PC-3 (cell line): ENCODE measurements around the gene MMS19. TPM values are rescaled to one million over a fixed set of nuclear protein-coding genes. Genes with fewer than 3 reads are reported as not detected.

ENCODE experiments used
- ATAC-seq: fragments of 200-7000 bp; cut with Tn5 transposase; 2 replicates; pipeline ENCODE4 v1.9.1; 2020; ENCODE audit warnings: mild to moderate bottlenecking, moderate library complexity
- BruUV-seq: library from RNA; stranded (reverse); fragments of 400-500 nt; replicated peaks from 2 replicates; lab custom pipeline; 2021; lab: Mats Ljungman, UMichigan
- CTCF ChIA-PET: fragments of 300-600 bp; sonication (Branson Sonifier 250); formaldehyde crosslinking; loops from one replicate; lab custom pipeline; 2022; ENCODE audit warnings: antibody characterized with exemption; lab: Charles Lee
- POLR2A ChIA-PET: fragments of 300-600 bp; sonication (Branson Sonifier 250); formaldehyde crosslinking; loops from one replicate; lab custom pipeline; 2022; ENCODE audit warnings: antibody characterized with exemption; ENCODE audit not compliant: unreplicated experiment; lab: Charles Lee
- DNase-seq: peaks from one replicate; pipeline ENCODE4 v3.0.0-alpha.2; 2015
- H2AFZ ChIP-seq: fragments of 300-600 bp; sonication (generic); 2 replicates; pipeline ENCODE4 v1.6.0; 2016; ENCODE audit warnings: antibody characterized with exemption, low read length
- H3F3A ChIP-seq: fragments of 300-600 bp; sonication (generic); one replicate; pipeline ENCODE4 v1.6.0; 2017; ENCODE audit warnings: antibody characterized with exemption, low read length, control low read depth, mild to moderate bottlenecking; ENCODE audit not compliant: unreplicated experiment
- H3K27ac ChIP-seq: fragments of 300-600 bp; sonication (generic); 2 replicates; pipeline ENCODE4 v1.5.1; 2016; ENCODE audit warnings: mild to moderate bottlenecking, low read length
- H3K27me3 ChIP-seq: fragments of 300-600 bp; sonication (generic); 2 replicates; pipeline ENCODE4 v1.6.1; 2016; ENCODE audit warnings: low read length, mixed read lengths
- H3K36me3 ChIP-seq: fragments of 300-600 bp; sonication (generic); 2 replicates; pipeline ENCODE4 v1.6.1; 2016; ENCODE audit warnings: low read depth, mixed run types, low read length, mixed read lengths
- H3K4me1 ChIP-seq: fragments of 300-600 bp; sonication (generic); 2 replicates; pipeline ENCODE4 v1.5.1; 2016; ENCODE audit warnings: low read length; ENCODE audit not compliant: insufficient read depth
- H3K4me2 ChIP-seq: fragments of 300-600 bp; sonication (generic); 2 replicates; pipeline ENCODE4 v1.6.0; 2016; ENCODE audit warnings: low read length
- H3K4me3 ChIP-seq: fragments of 300-600 bp; sonication (generic); 2 replicates; pipeline ENCODE4 v1.5.1; 2016; ENCODE audit warnings: mild to moderate bottlenecking, low read length, mixed read lengths
- H3K79me2 ChIP-seq: fragments of 300-600 bp; sonication (generic); 2 replicates; pipeline ENCODE4 v1.6.1; 2017; ENCODE audit warnings: low read length, mixed read lengths
- H3K9ac ChIP-seq: fragments of 300-600 bp; sonication (generic); 2 replicates; pipeline ENCODE4 v1.6.0; 2016; ENCODE audit warnings: mild to moderate bottlenecking, low read length
- H3K9me2 ChIP-seq: fragments of 300-600 bp; sonication (generic); replicated peaks from 2 replicates; pipeline ENCODE4 v1.6.1; 2016; ENCODE audit warnings: mixed run types, low read length, mixed read lengths
- H3K9me3 ChIP-seq: fragments of 300-600 bp; sonication (generic); 2 replicates; pipeline ENCODE4 v1.6.1; 2016; ENCODE audit warnings: low read length, mixed read lengths
- H4K20me1 ChIP-seq: fragments of 300-600 bp; sonication (generic); 2 replicates; pipeline ENCODE4 v1.6.1; 2016; ENCODE audit warnings: low read length, mixed read lengths
- CTCF ChIP-seq: fragments of 300-600 bp; sonication (generic); conservative IDR thresholded peaks from 2 replicates; pipeline ENCODE4 v1.5.1; 2017; ENCODE audit warnings: antibody characterized with exemption, low read depth, mild to moderate bottlenecking, low read length
- EZH2 ChIP-seq: fragments of 300-600 bp; sonication (generic); IDR thresholded peaks from one replicate; pipeline ENCODE4 v1.6.1; 2017; ENCODE audit warnings: antibody characterized with exemption, mild to moderate bottlenecking, low read length; ENCODE audit not compliant: unreplicated experiment
- EZH2phosphoT487 ChIP-seq: fragments of 300-600 bp; sonication (generic); IDR thresholded peaks from 2 replicates; pipeline ENCODE4 v1.6.1; 2018; ENCODE audit warnings: mild to moderate bottlenecking, antibody characterized with exemption, low read length, borderline replicate concordance
- intact Hi-C: fragments of 100-400 bp; cut with micrococcal nuclease; formaldehyde crosslinking; loops from 2 replicates; pipeline ENCODE4 v1.9.0; 2023
- total RNA-seq: library from RNA; depleted of rRNA; stranded (reverse); fragments of >200 nt; gene quantifications from 2 replicates; pipeline ENCODE4 v1.2.3, GENCODE V29; 2014

MMS19 gene
- total RNA-seq, 1 experiment from 2014 or later = 78.2 TPM

- ChIA-PET CTCF (interaction anchor here (0.6 to 1.0 kb wide), 2 partner anchors 16 to 20 kb away, joined by 3 to 7 read pairs; no protein-coding TSS in a partner anchor), POLR2A (no interaction called here)
- intact Hi-C loops = no loop called here
- no peaks in the 10 kb centered on the region for H4K20me1 ChIP-seq
- no peaks in the 10 kb centered on the region; the same call in 1 of the 2 replicates for H3K36me3 ChIP-seq
- H3K9me2 ChIP-seq = no peaks in the 10 kb centered on the region
- H3K4me2 ChIP-seq = no peak overlapping the region
- H3K4me3 ChIP-seq = no peak overlapping the region
- H3K27ac ChIP-seq = no peak overlapping the region
- DNase-seq (no peak), ATAC-seq (no peak)
- H3K27me3 ChIP-seq = no peaks in the 10 kb centered on the region
- TF ChIP-seq CTCF = no peak
- H3K9ac ChIP-seq = no peak overlapping the region
- no TSS peak for BruUV-seq
- H3F3A ChIP-seq = no peaks in the 10 kb centered on the region
- no peaks in the 10 kb centered on the region for H3K79me2 ChIP-seq
- H3K4me1 ChIP-seq = peaks cover 4% of the 10 kb centered on the region; the same call in 1 of the 2 replicates
- no peaks in the 10 kb centered on the region for H3K9me3 ChIP-seq
- no peak overlapping the region for H2AFZ ChIP-seq
These were observed 35.7 kb upstream of the MMS19 start for GRCh38 chr10:97533888-97534287.

- CTCF ChIA-PET = interaction anchor here (0.6 kb wide), 1 partner anchor 15 kb away, joined by 7 read pairs; no protein-coding TSS in a partner anchor
- no peaks in the 10 kb centered on the region for H3K9me2 ChIP-seq
- no peaks in the 10 kb centered on the region; the same call in 1 of the 2 replicates for H3K36me3 ChIP-seq
- no peak for TF ChIP-seq EZH2phosphoT487
- TF ChIP-seq CTCF = no peak
- no peak for TF ChIP-seq EZH2
- H3K4me1 ChIP-seq = peaks cover 4% of the 10 kb centered on the region; the same call in 1 of the 2 replicates
- intact Hi-C loops = no loop called here
- DNase-seq = no peak
- H3F3A ChIP-seq = no peaks in the 10 kb centered on the region
- no peak overlapping the region for H3K4me2 ChIP-seq
- no peak overlapping the region for H3K9ac ChIP-seq
- no peaks in the 10 kb centered on the region for H4K20me1 ChIP-seq
- peak; percentile 35; the same call in 1 of the 2 replicates for ATAC-seq
- H3K79me2 ChIP-seq = no peaks in the 10 kb centered on the region
- no peaks in the 10 kb centered on the region for H3K27me3 ChIP-seq
- no peak overlapping the region for H3K27ac ChIP-seq
- H3K9me3 ChIP-seq = no peaks in the 10 kb centered on the region
- POLR2A ChIA-PET = interaction anchor here (0.7 kb wide), 1 partner anchor 23 kb away, joined by 6 read pairs; no protein-coding TSS in a partner anchor
- no TSS peak for BruUV-seq
- no peak overlapping the region for H3K4me3 ChIP-seq
- no peak overlapping the region for H2AFZ ChIP-seq
These were observed 34.9 kb upstream of the MMS19 start for GRCh38 chr10:97532935-97533671.

- H3K27me3 ChIP-seq = no peaks in the 10 kb centered on the region
- H3K36me3 ChIP-seq = no peaks in the 10 kb centered on the region; the same call in 1 of the 2 replicates
- H4K20me1 ChIP-seq = no peaks in the 10 kb centered on the region
- ATAC-seq (no peak), DNase-seq (no peak)
- intact Hi-C loops = no loop called here
- no peaks in the 10 kb centered on the region for H3K9me2 ChIP-seq
- no peak overlapping the region for H3K27ac ChIP-seq
- H3K4me3 ChIP-seq = no peak overlapping the region
- no peak overlapping the region for H3K4me2 ChIP-seq
- no peak overlapping the region for H2AFZ ChIP-seq
- CTCF ChIA-PET = interaction anchor here (0.7 kb wide), 1 partner anchor 72 kb away, joined by 3 read pairs; no protein-coding TSS in a partner anchor
- no TSS peak for BruUV-seq
- peaks cover 4% of the 10 kb centered on the region; the same call in 1 of the 2 replicates for H3K4me1 ChIP-seq
- TF ChIP-seq EZH2 (no peak), CTCF (no peak)
- H3K79me2 ChIP-seq = no peaks in the 10 kb centered on the region
- H3F3A ChIP-seq = no peaks in the 10 kb centered on the region
- no peaks in the 10 kb centered on the region for H3K9me3 ChIP-seq
- POLR2A ChIA-PET = no interaction called here
- no peak overlapping the region for H3K9ac ChIP-seq
These were observed 33.3 kb upstream of the MMS19 start for GRCh38 chr10:97531401-97531986.
